CD14-positive monocyte (primary cell): ENCODE data around the gene SLC4A4. TPM values are rescaled to one million over a fixed set of nuclear protein-coding genes. Genes with fewer than 3 reads are reported as not detected.

Experiments
- DNase-seq, 3 donors: peaks; one replicate each; pipeline ENCODE4 v3.0.0-alpha.2; 2011 to 2022
- H2AFZ ChIP-seq: 2 replicates; pipeline ENCODE4 v1.6.0; 2012; ENCODE audit warnings: mild to moderate bottlenecking, low read depth, low read length, inconsistent platforms; ENCODE audit not compliant: insufficient read depth, poor library complexity, severe bottlenecking
- H3K27ac ChIP-seq, 2 donors: 1 replicate in 1 of 2; 2 replicates in 1 of 2; pipeline ENCODE4 v1.5.1; 2012 to 2013; ENCODE audit warnings: low read length in 2 of 2, control low read depth in 1 of 2, inconsistent platforms in 1 of 2, low read depth in 1 of 2, mild to moderate bottlenecking in 1 of 2
- H3K27me3 ChIP-seq, 2 donors: one replicate each; pipeline versions ENCODE4 v1.6.0 to v1.6.1; 2011 to 2013; ENCODE audit warnings: low read length in 2 of 2; ENCODE audit not compliant: control insufficient read depth in 2 of 2, insufficient read depth in 2 of 2
- H3K36me3 ChIP-seq, 2 donors: replicated peaks in 1 of 2; 1 replicate in 1 of 2; 2 replicates in 1 of 2; pipeline versions ENCODE4 v1.5.1 to v1.6.1; 2012 to 2013; ENCODE audit warnings: low read length in 2 of 2, control low read depth in 1 of 2, inconsistent platforms in 1 of 2, mild to moderate bottlenecking in 1 of 2; ENCODE audit not compliant: insufficient read depth in 2 of 2, control insufficient read depth in 1 of 2
- H3K4me1 ChIP-seq, 2 donors: 1 replicate in 1 of 2; 2 replicates in 1 of 2; pipeline versions ENCODE4 v1.5.1 to v1.6.1; 2012 to 2013; ENCODE audit warnings: low read length in 2 of 2, control low read depth in 1 of 2, inconsistent platforms in 1 of 2, mild to moderate bottlenecking in 1 of 2, moderate library complexity in 1 of 2; ENCODE audit not compliant: insufficient read depth in 2 of 2, control insufficient read depth in 1 of 2
- H3K4me2 ChIP-seq: replicated peaks from 2 replicates; pipeline ENCODE3; 2012; ENCODE audit warnings: low read length, moderate library complexity, mild to moderate bottlenecking; ENCODE audit not compliant: poor library complexity, severe bottlenecking; ENCODE audit errors: extremely low read depth
- H3K4me3 ChIP-seq, 3 experiments: fragments of 200-600 bp in 1 of 3; sonication (generic) in 1 of 3; replicated peaks in 1 of 3; 1 replicate in 2 of 3; 2 replicates in 1 of 3; pipeline ENCODE4 v1.5.1; 2011 to 2013; ENCODE audit warnings: low read length in 3 of 3, mild to moderate bottlenecking in 3 of 3, control low read depth in 2 of 3, low read depth in 2 of 3, inconsistent platforms in 1 of 3, moderate library complexity in 1 of 3
- H3K79me2 ChIP-seq: 2 replicates; pipeline ENCODE4 v1.6.0; 2012; ENCODE audit warnings: mild to moderate bottlenecking, control low read depth, inconsistent platforms, low read length, moderate library complexity; ENCODE audit not compliant: insufficient read depth
- H3K9ac ChIP-seq: 2 replicates; pipeline ENCODE4 v1.6.0; 2017; ENCODE audit warnings: low read length, mild to moderate bottlenecking; ENCODE audit not compliant: insufficient read depth, poor library complexity, severe bottlenecking
- H3K9me3 ChIP-seq, 2 donors: replicated peaks in 1 of 2; 1 replicate in 1 of 2; 2 replicates in 1 of 2; pipeline versions ENCODE4 v1.5.1 to v1.6.1; 2012 to 2013; ENCODE audit warnings: low read length in 2 of 2, control low read depth in 1 of 2; ENCODE audit not compliant: control insufficient read depth in 1 of 2, insufficient read depth in 1 of 2
- H4K20me1 ChIP-seq: 2 replicates; pipeline ENCODE4 v1.6.0; 2012; ENCODE audit warnings: mild to moderate bottlenecking, low read length, control low read depth, moderate library complexity; ENCODE audit not compliant: insufficient read depth
- H3K27ac Mint-ChIP-seq, 7 donors: one replicate each; pipeline ENCODE4 v1.8.0; 2020; ENCODE audit warnings: mild to moderate bottlenecking in 7 of 7, mixed read lengths in 7 of 7, moderate library complexity in 6 of 7, inconsistent platforms in 2 of 7
- H3K27me3 Mint-ChIP-seq, 3 donors: one replicate each; pipeline ENCODE4 v1.8.0; 2021 to 2022; ENCODE audit warnings: low read depth in 3 of 3, mild to moderate bottlenecking in 3 of 3, mixed read lengths in 3 of 3, moderate library complexity in 3 of 3, inconsistent platforms in 1 of 3
- H3K36me3 Mint-ChIP-seq, 2 donors: one replicate each; pipeline ENCODE4 v1.8.0; 2020; ENCODE audit warnings: mixed read lengths in 2 of 2, inconsistent platforms in 1 of 2, mild to moderate bottlenecking in 1 of 2
- H3K4me1 Mint-ChIP-seq: one replicate; pipeline ENCODE4 v1.8.0; 2020; ENCODE audit warnings: mild to moderate bottlenecking, mixed read lengths
- H3K4me3 Mint-ChIP-seq, 2 donors: one replicate each; pipeline ENCODE4 v1.8.0; 2020; ENCODE audit warnings: mild to moderate bottlenecking in 2 of 2, mixed read lengths in 2 of 2, moderate library complexity in 1 of 2
- H3K9me3 Mint-ChIP-seq, 7 donors: one replicate each; pipeline ENCODE4 v1.8.0; 2020 to 2022; ENCODE audit warnings: mixed read lengths in 7 of 7, mild to moderate bottlenecking in 6 of 7, moderate library complexity in 6 of 7, inconsistent platforms in 2 of 7
- CTCF ChIP-seq: fragments of 200-600 bp; IDR thresholded peaks from one replicate; pipeline ENCODE4 v1.8.0; 2022; ENCODE audit warnings: antibody characterized with exemption, mild to moderate bottlenecking
- WGBS: methylation state at CpG from one replicate; pipeline ENCODE4 v1.1.5; 2013; ENCODE audit warnings: missing lambda C conversion rate; ENCODE audit not compliant: insufficient coverage; 5-methylcytosine and 5-hydroxymethylcytosine counted together
- intact Hi-C, 2 donors: fragments of 100-400 bp; cut with micrococcal nuclease; formaldehyde crosslinking; loops; one replicate each; pipeline versions ENCODE4 v1.15.0 to v1.15.1; 2023
- polyA plus RNA-seq, 3 donors: library from polyadenylated mRNA; depleted of rRNA in 1 of 3; unstranded in 2 of 3; stranded (reverse) in 1 of 3; fragments of 300-500 nt in 2 of 3; fragments of >200 nt in 1 of 3; fragmentation: Illumina TruSeq in 2 of 3; gene quantifications; 1 replicate in 2 of 3; 2 replicates in 1 of 3; pipeline ENCODE4 v1.2.3, GENCODE V29; 2012 to 2021

Gene SLC4A4
- polyA plus RNA-seq, 3 donors, result 0.03 TPM; not detected in 2

- peaks cover 2 to 8% (median 5%) of the 10 kb centered on the region in 7 donors for H3K9me3 Mint-ChIP-seq
- H3K79me2 ChIP-seq, result no peaks in the 10 kb centered on the region
- peaks cover 0 to 3% (median 3%) of the 10 kb centered on the region in 3 donors for H3K27me3 Mint-ChIP-seq
- no peaks in the 10 kb centered on the region for H3K4me1 ChIP-seq
- WGBS, result 93% methylated on average over 3 of the region's 3 CpGs
- intact Hi-C loops, result no loop called here
- H2AFZ ChIP-seq, result no peak overlapping the region
- H3K4me1 Mint-ChIP-seq, result peaks cover 2% of the 10 kb centered on the region
- no peaks in the 10 kb centered on the region for H3K36me3 Mint-ChIP-seq
- no peak overlapping the region for H3K4me2 ChIP-seq
- peaks cover 0 to 8% of the 10 kb centered on the region in 2 donors for H3K9me3 ChIP-seq
- no peak overlapping the region for H3K27ac ChIP-seq
- no peak overlapping the region for H3K4me3 ChIP-seq
- no peak overlapping the region for H3K27ac Mint-ChIP-seq
- DNase-seq, result no peak
- no peak overlapping the region for H3K9ac ChIP-seq
- no peak overlapping the region for H3K4me3 Mint-ChIP-seq
- no peaks in the 10 kb centered on the region for H4K20me1 ChIP-seq
- H3K36me3 ChIP-seq, result no peaks in the 10 kb centered on the region
- H3K27me3 ChIP-seq, result no peaks in the 10 kb centered on the region
- no peak for TF ChIP-seq CTCF
These were observed 5.5 kb upstream of the SLC4A4 start for GRCh38 chr4:71333368-71333767.

GRCh38 chr4:71333960-71334359 lies 4.9 kb upstream of the SLC4A4 start:
- Histone ChIP-seq H3K9ac (no peak overlapping the region), H3K4me3 (no peak overlapping the region), H3K4me1 (peaks cover under 1% of the 10 kb centered on the region in 2 donors), H3K4me2 (no peak overlapping the region), H3K79me2 (no peaks in the 10 kb centered on the region), H3K27me3 (no peaks in the 10 kb centered on the region), H3K36me3 (no peaks in the 10 kb centered on the region), H3K27ac (no peak overlapping the region), H2AFZ (no peak overlapping the region), H4K20me1 (no peaks in the 10 kb centered on the region), H3K9me3 (peaks cover 0 to 8% of the 10 kb centered on the region in 2 donors)
- intact Hi-C loops, result no loop called here
- Mint-ChIP-seq H3K36me3 (no peaks in the 10 kb centered on the region), H3K4me3 (no peak overlapping the region), H3K27ac (no peak overlapping the region), H3K4me1 (peaks cover 5% of the 10 kb centered on the region), H3K9me3 (peaks cover 2 to 9% (median 5%) of the 10 kb centered on the region in 7 donors), H3K27me3 (peaks cover 0 to 3% (median 3%) of the 10 kb centered on the region in 3 donors)
- TF ChIP-seq CTCF, result no peak
- no peak for DNase-seq
